Astrocyte of the cerebellum (primary cell): ENCODE measurements around the gene NDUFA8.

Source experiments
- DNase-seq: peaks from one replicate; pipeline ENCODE4 v3.0.0-alpha.2; 2011; ENCODE audit warnings: low read depth
- H3K4me3 ChIP-seq: 2 replicates; pipeline ENCODE4 v1.5.1; 2011; ENCODE audit warnings: mild to moderate bottlenecking, low read depth, low read length, moderate library complexity
- in situ Hi-C: cut with HindIII; loops from 2 replicates; pipeline ENCODE4 v1.10.0; 2017; ENCODE audit warnings: low sequenced_read_pairs
- TF ChIP-seq, protein P1 (sequence below): IDR thresholded peaks from 2 replicates; pipeline ENCODE4 v1.5.1; 2012; ENCODE audit warnings: low read length, low read depth, moderate library complexity, mild to moderate bottlenecking; ENCODE audit errors: missing control alignments

NDUFA8 gene

DNA sequence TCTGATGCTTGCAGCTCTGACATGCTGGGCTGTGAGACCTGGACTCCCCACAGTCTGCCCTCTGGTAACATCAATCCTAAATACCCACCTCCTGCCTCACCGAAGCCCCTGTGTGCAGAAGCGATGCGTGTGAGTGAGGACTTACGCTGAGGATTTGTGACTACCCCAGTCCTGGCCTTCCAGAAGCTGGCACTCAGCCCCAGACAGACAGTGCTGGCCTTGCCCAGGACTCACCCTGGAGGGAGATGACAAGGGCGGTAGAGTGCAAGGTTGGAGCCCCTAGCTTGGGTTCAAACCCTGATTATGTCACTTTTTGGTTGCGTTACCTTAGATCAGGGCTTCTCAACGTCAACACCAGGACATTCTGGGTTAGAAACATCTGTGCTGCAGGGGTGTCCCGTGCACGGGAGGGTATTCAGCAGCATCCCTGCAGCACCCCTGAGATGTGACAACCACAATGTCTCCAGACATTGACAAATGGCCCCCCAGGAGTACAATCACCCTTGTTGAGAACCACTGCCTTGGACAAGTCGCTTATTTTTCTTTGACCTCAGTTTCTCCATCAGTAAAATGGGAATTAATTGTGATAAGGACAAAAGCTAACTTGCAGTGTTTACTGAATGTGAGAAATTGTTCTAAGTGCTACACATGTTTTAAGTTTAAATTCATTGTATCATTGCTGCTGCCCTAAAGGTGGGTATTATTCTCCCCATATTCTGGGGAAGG is 43.0 kb downstream of the NDUFA8 start:
- in situ Hi-C loops = no loop called here
- no peak for DNase-seq
- TF ChIP-seq, protein P1, sequence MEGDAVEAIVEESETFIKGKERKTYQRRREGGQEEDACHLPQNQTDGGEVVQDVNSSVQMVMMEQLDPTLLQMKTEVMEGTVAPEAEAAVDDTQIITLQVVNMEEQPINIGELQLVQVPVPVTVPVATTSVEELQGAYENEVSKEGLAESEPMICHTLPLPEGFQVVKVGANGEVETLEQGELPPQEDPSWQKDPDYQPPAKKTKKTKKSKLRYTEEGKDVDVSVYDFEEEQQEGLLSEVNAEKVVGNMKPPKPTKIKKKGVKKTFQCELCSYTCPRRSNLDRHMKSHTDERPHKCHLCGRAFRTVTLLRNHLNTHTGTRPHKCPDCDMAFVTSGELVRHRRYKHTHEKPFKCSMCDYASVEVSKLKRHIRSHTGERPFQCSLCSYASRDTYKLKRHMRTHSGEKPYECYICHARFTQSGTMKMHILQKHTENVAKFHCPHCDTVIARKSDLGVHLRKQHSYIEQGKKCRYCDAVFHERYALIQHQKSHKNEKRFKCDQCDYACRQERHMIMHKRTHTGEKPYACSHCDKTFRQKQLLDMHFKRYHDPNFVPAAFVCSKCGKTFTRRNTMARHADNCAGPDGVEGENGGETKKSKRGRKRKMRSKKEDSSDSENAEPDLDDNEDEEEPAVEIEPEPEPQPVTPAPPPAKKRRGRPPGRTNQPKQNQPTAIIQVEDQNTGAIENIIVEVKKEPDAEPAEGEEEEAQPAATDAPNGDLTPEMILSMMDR = no peak
- no peak overlapping the region for H3K4me3 ChIP-seq

DNA sequence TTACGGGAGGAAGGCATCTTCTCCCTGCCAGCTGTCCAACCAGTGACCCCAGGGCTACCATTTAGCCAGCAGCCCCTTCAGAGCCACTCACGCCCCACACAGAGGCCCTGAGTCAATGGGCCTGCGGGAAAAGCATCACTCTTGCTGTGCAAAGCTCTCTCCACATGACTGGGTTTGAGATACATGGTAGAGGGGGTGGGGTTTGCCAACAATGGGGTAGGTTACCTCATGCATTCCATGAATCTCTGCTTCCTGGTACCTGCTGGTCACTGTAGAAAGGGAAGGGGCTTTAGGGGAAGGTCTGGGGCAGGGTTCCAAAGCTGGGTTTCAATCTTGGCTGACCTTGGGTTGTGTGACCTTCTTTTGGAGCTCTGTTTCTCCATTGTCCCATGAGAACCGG is 43.5 kb downstream of the NDUFA8 start:
- no peak overlapping the region for H3K4me3 ChIP-seq
- TF ChIP-seq, protein P1 = no peak
- no peak for DNase-seq
- in situ Hi-C loops = no loop called here

DNA sequence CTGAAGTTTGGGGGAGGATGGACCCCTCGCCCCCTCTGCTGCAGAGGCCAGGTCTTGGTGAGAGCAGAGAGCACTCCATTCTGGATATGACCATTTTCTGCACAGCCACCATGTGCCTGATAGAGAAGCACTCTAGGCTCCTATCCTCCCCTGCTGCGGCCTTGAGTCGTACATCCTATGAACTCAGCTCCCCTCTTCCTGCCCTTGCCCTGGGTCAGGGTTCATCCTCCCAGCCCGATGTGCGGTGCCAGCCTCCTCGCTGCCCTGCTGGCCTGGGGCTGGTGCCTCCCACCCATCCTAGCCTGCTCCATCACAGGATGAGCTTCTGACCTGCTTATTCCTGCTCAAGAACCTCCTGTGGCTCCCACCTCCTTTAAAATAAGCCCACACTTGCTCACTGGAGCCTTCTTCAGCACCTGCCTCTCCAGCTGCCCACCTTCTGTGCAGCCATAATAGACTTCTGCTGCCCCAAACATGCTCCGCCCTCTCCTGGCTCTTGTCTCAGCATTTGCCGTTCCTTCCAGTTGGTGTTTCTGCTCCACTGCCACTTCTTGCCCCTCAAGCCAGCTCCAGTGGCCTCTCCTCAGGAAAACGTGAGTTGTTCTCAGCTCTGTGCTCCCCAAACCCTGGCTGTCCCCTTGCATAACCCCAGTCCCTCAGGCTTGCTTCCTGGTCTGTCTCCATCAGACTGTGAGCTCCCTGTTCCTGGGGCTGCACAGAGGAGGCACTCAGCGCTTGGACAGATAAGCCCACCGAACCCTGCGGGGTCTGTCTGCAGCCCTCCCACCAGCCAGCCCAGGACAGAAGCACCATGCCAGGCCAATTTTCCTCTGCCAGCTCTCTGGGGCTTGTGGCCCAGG is 44.2 kb downstream of the NDUFA8 start:
- no peak overlapping the region for H3K4me3 ChIP-seq
- no peak for DNase-seq
- TF ChIP-seq, protein P1 = no peak
- in situ Hi-C loops = no loop called here

DNA sequence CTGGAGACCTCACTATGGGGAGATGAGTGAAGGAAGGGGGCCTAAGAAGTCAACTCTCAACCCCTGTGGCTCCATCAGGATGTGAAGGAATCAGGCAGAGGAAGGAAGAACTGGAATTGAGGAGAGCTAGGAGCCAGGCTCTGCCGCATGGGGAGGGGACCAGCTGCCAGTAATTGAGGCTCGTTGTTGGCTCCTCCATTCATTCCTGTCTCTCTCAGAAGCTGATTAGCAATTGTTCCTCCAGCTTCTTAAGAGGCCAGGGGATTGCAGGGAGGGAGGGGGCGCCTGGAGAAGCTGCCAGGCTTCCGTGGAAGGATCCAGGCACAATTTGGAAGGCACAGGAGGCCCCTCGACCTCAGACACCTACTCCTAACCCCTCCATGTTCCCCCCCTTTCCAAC is 46.0 kb downstream of the NDUFA8 start:
- in situ Hi-C loops = no loop called here
- TF ChIP-seq, protein P1 = no peak
- DNase-seq = no peak
- no peak overlapping the region for H3K4me3 ChIP-seq

DNA sequence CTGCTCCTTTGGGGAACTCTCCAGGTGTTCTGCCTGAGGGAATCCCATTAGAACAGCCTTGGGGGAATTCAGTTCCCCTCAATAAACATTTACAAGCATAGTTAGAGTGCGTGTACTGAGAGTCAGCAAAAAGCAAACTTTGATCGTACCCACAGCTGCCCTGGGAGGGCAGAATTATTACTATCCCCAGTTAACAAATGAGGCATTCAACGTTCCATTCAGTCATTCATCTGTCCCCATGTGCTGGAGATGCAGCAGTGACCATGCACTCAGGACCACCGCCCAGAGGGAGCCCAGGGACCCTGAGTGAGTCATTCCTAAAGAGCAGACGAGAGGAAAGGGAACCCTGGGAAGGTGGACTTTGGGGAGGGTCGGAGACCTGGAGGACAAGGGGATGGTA is 47.3 kb downstream of the NDUFA8 start:
- TF ChIP-seq, protein P1 = no peak
- H3K4me3 ChIP-seq = no peak overlapping the region
- DNase-seq = no peak
- in situ Hi-C loops = no loop called here

DNA sequence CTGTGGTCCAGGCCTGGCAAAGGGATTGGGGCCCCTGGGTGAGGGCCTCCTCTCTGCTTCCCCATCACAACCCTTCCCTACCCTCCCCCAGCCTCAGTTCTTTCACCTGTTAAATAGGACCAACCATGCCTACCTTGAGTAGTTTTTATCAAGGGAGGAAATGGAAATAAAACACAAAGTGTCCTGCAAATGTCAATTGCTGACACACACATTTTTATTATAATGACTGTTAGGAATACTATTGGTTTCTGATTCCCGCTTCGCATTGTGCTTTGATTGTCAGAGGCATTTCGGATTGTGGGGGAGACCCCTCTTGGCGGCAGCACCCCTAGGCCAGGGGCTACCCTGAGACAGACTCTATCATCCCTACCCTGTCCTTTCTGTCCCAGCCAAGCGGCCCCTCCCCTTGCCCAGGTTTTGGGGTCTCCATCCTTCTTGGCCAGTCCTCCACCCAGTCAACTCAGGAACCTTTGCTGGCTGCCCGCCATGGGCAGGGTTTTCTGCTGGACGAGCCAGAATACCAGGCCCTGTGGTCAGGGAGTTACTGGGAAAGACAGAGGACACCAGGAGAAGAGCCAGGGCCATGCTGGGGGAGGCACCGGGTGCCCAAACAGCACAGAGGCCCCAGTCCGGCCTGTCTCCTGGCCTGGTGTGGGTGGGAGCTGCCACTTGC is 48.0 kb downstream of the NDUFA8 start:
- no peak for DNase-seq
- no peak overlapping the region for H3K4me3 ChIP-seq
- TF ChIP-seq, protein P1 = no peak
- in situ Hi-C loops = no loop called here
